ENCODE results near the gene DNAJC11.

GRCh38 chr1:6592865-6593593 lies 108.6 kb downstream of the DNAJC11 start:
- TF ChIP-seq MAX (IDR thresholded peaks at IDR 0.05) = no peak
- TF ChIP-seq, protein P1, sequence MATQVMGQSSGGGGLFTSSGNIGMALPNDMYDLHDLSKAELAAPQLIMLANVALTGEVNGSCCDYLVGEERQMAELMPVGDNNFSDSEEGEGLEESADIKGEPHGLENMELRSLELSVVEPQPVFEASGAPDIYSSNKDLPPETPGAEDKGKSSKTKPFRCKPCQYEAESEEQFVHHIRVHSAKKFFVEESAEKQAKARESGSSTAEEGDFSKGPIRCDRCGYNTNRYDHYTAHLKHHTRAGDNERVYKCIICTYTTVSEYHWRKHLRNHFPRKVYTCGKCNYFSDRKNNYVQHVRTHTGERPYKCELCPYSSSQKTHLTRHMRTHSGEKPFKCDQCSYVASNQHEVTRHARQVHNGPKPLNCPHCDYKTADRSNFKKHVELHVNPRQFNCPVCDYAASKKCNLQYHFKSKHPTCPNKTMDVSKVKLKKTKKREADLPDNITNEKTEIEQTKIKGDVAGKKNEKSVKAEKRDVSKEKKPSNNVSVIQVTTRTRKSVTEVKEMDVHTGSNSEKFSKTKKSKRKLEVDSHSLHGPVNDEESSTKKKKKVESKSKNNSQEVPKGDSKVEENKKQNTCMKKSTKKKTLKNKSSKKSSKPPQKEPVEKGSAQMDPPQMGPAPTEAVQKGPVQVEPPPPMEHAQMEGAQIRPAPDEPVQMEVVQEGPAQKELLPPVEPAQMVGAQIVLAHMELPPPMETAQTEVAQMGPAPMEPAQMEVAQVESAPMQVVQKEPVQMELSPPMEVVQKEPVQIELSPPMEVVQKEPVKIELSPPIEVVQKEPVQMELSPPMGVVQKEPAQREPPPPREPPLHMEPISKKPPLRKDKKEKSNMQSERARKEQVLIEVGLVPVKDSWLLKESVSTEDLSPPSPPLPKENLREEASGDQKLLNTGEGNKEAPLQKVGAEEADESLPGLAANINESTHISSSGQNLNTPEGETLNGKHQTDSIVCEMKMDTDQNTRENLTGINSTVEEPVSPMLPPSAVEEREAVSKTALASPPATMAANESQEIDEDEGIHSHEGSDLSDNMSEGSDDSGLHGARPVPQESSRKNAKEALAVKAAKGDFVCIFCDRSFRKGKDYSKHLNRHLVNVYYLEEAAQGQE (IDR thresholded peaks at IDR 0.05) = no peak
- TF ChIP-seq, protein P2, sequence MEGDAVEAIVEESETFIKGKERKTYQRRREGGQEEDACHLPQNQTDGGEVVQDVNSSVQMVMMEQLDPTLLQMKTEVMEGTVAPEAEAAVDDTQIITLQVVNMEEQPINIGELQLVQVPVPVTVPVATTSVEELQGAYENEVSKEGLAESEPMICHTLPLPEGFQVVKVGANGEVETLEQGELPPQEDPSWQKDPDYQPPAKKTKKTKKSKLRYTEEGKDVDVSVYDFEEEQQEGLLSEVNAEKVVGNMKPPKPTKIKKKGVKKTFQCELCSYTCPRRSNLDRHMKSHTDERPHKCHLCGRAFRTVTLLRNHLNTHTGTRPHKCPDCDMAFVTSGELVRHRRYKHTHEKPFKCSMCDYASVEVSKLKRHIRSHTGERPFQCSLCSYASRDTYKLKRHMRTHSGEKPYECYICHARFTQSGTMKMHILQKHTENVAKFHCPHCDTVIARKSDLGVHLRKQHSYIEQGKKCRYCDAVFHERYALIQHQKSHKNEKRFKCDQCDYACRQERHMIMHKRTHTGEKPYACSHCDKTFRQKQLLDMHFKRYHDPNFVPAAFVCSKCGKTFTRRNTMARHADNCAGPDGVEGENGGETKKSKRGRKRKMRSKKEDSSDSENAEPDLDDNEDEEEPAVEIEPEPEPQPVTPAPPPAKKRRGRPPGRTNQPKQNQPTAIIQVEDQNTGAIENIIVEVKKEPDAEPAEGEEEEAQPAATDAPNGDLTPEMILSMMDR (IDR thresholded peaks at IDR 0.05) = no peak
- TF ChIP-seq, protein P3, sequence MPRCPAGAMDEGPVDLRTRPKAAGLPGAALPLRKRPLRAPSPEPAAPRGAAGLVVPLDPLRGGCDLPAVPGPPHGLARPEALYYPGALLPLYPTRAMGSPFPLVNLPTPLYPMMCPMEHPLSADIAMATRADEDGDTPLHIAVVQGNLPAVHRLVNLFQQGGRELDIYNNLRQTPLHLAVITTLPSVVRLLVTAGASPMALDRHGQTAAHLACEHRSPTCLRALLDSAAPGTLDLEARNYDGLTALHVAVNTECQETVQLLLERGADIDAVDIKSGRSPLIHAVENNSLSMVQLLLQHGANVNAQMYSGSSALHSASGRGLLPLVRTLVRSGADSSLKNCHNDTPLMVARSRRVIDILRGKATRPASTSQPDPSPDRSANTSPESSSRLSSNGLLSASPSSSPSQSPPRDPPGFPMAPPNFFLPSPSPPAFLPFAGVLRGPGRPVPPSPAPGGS (IDR thresholded peaks at IDR 0.05) = no peak
- no peak for TF ChIP-seq KDM1A (IDR thresholded peaks at IDR 0.05; ENCODE audit: low read depth)
- no peak for TF ChIP-seq RNF2 (IDR thresholded peaks at IDR 0.05; ENCODE audit: borderline replicate concordance, low read depth)
- no peak for TF ChIP-seq CHD2 (IDR thresholded peaks at IDR 0.05; ENCODE audit: low read length, partially characterized antibody)
- TF ChIP-seq JUN (IDR thresholded peaks at IDR 0.05) = no peak
- TF ChIP-seq CEBPB (IDR thresholded peaks at IDR 0.05) = no peak
- no peak for TF ChIP-seq RCOR1 (IDR thresholded peaks at IDR 0.05; ENCODE audit: low read depth, low read length)
- no peak for TF ChIP-seq EP300 (IDR thresholded peaks at IDR 0.05)
- no peak for TF ChIP-seq RFX5 (IDR thresholded peaks at IDR 0.05)
- TF ChIP-seq CBX8 (IDR thresholded peaks at IDR 0.05) = no peak
- TF ChIP-seq EHMT2 (IDR thresholded peaks at IDR 0.05; ENCODE audit: low read depth) = no peak

Data from A549 (cell line).